Measurements from ENCODE around the gene SLC35D3.
"Not testable (repeated sequence)": the region's sequence is repeated elsewhere in the genome, so short reads cannot be mapped to it uniquely, and the experiment has no call there.

Gene SLC35D3

DNA sequence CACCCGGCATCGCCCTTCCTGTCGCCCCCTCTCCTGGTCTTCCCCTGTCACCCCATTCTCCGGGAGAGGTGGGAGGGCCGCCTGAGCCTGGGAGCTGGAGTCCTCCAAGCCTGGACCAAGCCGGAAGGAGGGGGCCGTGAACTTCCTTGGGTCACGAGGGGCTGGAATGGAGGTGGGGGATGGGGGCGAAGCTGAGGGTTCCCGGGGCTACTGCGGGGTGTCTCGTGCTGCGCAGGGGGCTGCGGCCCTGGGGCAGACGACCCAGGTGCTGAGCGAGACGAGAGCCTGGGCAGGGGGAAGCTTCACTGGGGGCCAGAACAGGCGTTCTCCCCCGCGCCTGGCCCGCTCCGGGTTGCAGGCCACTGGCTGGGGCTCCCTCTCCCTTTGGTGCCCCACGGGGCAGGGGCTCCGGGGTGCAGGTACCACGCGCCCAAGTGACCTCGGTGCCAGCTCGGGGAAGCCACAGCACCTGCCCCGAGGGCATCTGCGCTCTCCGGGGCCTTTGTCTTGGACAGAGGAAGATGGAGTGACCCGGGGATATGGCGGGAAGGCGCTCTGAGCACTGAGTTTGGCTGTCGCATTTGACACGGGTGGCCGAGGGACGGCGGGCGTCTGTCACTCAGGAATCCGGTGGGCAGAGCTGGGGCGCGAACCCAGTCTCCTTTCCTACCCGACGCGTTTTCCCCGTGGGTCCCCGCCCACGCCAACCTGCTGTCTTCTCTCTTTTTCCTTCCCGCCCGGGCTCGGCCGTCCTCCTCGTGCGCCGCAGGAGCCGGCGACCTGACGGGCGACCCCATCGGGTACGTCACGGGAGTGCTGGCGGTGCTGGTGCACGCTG, 1.2 kb downstream of the SLC35D3 start:
- no peak for DNase-seq

DNA sequence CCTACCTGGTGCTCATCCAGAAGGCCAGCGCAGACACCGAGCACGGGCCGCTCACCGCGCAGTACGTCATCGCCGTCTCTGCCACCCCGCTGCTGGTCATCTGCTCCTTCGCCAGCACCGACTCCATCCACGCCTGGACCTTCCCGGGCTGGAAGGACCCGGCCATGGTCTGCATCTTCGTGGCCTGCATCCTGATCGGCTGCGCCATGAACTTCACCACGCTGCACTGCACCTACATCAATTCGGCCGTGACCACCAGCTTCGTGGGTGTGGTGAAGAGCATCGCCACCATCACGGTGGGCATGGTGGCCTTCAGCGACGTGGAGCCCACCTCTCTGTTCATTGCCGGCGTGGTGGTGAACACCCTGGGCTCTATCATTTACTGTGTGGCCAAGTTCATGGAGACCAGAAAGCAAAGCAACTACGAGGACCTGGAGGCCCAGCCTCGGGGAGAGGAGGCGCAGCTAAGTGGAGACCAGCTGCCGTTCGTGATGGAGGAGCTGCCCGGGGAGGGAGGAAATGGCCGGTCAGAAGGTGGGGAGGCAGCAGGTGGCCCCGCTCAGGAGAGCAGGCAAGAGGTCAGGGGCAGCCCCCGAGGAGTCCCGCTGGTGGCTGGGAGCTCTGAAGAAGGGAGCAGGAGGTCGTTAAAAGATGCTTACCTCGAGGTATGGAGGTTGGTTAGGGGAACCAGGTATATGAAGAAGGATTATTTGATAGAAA, 2.0 kb downstream of the SLC35D3 start:
- DNase-seq = no peak

DNA sequence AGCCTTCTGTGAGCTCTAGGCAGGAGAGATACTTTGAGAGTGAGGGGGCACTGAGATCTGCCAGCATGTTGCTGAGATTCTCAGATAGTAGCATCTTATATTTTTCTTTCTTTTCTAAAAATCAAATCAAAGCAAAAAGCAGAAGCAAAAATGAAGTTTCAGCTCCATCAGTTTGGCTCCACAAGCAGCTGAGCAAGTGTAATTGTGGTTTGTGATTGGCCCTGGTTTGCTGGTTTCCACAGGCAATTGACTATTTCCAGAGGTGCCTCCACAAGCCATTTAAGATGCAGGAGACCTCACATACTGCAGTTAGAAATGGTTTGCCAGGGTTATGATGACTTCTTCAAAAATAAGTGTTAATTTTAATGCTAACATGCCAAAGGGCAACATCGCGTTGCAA, 4.3 kb downstream of the SLC35D3 start:
- DNase-seq = no peak

DNA sequence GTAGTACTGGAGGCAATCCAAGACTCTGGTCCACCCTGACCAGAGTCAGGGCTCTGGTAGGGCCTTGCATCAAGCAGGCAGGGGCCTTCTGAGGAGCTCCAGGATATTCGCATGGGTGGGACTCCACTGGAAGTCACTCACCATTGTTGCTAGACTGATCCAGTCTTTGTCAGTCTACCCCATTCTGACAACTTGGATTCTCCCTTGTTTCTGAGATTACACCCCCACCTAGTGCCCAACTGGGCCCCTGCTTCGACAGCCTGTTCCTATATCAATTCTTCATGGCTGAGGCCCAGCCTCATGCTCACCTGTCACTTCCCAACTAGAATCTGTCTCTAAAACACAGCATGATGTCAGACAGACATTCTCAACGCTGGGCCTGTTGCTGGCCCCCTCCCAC, 5.2 kb downstream of the SLC35D3 start:
- no peak for DNase-seq

DNA sequence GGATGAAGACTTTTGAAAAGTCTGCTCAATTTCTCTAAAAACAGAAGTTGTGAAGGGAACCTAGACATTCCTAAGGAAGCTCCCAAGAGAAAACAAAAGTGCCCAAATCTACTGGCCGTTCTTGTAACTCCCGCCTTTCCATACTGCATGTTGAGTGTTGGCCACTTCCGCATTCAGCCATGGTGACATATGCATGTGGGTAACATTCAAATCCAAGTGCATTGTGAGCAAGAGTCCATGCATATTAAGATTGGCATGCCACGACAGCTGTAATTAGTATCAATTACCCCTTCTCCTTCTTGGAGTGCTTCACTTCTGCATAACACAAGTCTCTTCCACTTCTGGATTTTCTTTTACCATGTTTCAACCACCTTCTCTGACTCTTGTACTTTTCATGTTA, 8.4 kb downstream of the SLC35D3 start:
- DNase-seq = no peak

DNA sequence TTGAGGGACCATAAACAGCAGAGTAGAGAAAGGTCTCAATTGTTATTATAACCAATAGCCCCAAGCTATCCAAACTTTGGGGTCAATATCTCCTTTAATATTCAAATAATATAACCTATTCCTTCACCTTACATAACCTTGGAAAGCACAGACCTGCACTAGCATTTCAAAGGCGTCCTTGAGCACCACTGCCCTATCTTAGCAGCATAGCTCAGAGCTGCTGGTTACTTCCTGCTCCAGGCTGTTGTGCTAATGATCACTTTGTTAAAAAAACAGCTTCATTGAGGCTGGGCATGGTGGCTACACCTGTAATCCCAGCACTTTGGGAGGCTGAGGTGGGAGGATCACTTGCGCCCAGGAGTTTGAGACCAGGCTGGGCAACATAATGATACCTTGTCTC, 10.5 kb downstream of the SLC35D3 start:
- DNase-seq = no peak

DNA sequence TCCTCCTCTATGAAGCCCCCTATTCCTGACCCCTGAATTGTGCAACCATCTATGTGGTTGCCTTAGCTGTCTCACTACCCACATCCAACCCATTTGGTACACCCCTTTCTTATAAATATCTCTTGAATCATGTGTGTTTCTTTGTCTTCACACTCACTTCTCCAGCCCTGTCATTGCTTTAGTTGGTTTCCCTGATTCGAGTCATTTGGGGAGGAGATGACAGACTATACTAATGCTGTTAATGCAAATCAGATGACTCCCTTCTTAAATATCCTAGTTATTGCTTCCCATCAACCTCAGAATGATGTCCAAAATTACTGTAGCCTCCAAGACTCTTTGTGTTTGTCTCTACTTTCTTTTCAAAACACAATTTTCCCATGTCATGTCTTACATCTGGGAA, 23.0 kb downstream of the SLC35D3 start:
- DNase-seq = no peak

DNA sequence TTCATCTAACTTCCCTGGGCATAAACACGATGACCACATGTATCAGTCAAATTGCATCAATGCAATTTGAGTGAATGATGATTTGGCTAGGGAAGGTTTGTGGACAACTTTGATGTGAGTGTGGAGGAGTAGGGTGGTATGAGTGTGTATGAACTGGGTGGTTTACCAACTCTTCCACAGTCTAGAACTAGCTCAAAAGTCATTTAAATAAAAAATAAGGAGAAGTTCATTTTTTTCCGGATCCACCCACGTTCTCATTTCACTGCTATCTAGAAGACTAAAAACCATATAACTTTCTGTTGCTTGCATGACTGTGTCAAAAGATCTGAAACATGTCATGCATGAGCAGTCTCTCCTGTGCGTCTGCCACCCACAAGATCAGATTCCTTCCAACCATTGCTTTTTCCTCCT, 23.6 kb downstream of the SLC35D3 start:
- no peak for DNase-seq

DNA sequence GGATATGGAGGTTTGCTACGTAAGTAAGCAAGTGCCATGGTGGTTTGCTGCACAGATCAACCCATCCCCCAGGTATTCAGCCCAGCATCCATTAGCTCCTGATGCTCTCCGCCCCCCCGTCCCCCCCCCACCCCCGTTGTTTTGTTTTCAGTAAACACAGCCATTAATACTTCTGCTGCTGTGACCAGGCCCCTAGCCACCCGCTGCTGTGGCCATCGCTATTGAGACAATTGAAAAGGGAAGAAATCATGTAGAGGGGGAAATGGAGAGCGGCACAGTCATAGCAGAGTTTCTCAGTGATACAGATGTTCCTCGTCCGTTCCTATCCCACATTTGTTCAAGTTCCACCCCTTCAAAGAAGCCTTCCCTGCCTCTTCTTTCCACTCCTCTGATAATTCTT, 24.9 kb downstream of the SLC35D3 start:
- DNase-seq = no peak

DNA sequence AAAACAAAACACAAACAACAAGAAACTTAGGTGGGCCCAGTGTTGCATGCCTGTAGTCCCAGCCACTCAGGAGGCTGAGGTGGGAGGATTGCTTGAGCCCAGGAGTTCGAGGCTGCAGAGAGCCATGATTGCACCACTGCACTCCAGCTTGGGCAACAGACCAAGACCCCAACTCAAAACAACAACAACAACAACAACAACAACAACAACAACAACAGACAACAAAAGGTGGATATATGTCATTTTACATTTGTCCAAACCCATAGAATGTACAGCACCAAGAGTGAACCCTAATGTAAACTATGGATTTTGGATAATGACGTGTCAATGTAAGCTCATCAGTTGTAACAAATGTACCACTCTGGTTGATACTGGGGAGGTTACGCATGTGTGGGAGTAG, 27.9 kb downstream of the SLC35D3 start:
- not testable (repeated sequence) for DNase-seq

DNA sequence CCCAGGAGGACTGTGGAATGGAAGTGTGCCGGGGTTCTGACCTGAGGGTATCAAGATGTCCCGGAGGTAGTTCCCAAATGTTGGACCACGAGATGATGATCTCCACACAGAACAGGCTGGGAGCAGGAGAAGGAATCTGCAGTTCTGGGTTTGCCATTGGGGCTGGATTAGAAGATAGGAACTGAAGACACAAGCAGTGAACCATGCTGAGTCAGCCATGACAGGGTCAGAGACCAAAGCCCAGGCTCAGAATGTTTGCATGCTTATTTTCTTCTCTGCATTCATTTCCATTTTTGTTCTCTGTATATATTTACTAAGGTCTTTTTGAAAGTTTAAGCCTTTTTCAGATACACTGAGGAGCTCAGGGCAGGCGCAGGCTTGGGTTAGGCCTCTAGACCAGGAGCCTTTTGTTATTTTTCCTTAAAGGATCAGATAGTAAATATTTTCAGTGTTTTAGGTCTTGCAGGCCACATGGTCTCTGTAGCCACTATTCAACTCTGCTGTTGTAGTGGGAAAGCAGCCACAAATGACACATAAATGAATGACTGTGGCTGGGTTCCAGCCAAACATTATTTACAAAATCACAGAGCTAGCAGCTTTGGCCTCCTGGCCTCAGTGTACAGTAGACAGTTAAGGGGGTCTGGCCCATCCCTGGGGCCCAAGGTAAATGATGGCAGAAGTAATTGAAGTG, 28.5 kb downstream of the SLC35D3 start:
- no peak for DNase-seq

DNA sequence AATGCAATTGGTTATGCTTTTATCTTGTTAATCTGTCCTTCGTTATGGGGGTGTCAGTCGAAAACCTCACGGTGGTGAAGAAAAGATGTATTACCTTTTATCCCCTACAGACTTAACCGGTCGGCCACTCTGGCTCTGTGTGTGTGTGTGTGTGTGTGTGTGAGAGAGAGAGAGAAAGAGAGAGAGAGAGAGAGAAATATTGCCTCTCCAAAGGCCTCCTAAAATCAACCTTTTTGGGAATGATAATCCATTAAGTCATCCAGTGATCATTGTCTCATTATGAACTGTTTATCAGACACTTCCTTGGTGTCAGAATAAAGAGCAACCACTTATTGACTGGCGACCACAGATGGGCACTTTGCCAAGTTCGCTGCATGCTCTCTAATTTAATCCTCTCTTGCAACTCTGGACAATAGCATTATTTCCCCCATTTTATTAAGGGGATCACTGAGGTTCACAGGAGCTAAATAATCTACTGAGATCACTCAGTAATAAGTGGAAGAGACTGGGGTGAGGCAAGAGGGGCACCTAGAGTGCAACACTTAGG, 30.7 kb downstream of the SLC35D3 start:
- no peak for DNase-seq

DNA sequence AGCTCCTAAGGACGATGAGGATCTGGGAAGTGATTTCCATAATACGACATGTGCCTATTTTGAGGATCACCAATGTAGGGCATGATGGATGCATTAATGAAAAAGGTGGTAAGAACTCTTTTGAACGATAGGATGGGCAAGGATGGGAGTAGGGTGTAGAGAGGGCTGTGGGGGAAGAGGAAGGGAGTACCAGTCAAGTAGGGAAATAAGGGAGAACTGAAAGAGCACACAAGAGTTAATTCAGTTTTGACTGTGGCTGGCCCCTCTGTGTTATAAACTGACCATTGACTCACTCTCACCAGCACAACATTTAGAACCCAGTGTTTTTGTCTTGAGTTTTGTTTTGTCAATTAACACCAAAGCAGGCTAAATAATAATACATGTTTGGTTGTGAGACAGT, 33.0 kb downstream of the SLC35D3 start:
- no peak for DNase-seq

DNA sequence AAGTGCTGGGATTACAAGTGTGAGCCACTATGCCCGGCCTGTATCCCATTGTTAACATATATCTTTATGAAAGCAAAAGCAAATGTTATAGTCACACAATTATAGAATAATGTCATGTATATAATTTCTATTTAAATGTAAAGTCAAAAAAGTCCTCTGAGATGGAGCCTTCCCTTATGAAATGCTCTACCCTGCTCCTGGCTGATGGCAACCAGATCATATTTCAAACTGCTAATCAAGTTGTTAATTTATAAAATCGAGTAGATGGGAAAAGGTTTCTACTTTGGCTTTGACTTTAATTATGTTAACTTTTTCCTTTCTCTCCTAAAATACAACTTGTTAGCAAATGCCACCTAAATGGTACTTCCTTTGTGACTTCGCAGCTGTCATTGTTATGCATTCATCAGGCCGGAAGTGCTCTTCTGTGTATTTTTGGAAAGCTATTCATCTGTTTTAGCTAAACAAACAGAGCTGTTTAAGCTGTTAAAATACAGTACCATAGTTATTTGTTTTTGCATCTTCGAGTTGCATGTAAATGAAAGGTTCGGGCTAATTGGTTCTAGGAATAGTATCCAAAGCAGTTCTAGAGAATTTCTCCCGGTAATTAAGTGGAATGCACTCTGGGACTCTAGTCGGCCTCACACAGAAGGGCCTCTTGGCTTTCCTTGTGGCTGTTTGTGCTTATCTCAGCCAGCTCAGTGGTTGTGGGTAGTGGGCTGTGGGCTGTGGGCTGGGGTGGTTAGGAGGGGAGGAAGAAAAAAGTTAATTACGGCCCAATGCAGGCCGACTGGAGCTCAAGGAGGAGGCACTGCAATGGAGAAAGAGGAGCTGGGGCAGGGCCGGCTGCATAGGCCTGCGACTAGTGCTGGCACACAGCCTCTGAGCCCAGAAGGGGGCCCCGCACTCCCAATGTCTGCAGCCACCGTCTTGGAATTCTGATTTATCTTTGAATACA, 34.8 kb downstream of the SLC35D3 start:
- no peak for DNase-seq

DNA sequence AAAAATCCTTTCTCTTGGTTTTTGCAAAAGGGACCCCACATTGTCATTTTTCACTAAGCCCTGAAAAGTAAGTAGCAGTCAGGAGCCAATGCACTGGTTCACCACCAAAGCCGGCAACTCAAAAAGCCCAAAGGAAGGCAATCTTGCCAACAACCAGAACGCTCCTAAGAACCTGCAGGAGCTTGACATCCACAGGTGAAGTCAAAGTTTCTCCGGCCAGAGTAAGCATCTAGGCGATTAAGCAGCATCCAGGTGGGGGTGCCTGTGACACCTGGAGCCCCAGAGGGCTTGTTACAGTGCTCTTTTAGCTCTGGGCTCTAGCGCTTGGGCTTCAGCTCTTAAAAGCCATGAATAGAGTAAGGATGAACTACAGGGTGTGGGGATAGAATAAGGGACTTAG, 36.1 kb downstream of the SLC35D3 start:
- DNase-seq = no peak

DNA sequence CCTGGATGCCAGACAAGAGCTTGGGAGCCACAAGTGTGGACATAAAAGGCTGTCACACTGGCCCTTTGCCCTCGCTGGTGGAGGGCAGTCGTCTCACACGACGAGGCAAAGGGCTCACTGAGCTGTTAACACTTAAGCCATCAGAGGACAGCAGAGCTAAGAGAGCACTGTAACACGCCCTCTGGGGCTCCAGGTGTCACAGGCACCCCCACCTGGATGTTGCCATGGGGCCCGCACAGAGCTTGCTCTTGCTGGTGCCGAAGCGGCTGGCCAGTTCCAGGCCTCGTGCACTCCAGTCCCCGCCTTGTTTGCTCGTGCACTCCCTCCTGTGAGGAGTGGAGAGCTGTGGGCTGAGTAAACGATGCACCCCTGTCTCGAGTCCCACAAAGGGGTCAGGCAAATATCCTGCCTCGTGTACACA, 37.4 kb downstream of the SLC35D3 start:
- no peak for DNase-seq

DNA sequence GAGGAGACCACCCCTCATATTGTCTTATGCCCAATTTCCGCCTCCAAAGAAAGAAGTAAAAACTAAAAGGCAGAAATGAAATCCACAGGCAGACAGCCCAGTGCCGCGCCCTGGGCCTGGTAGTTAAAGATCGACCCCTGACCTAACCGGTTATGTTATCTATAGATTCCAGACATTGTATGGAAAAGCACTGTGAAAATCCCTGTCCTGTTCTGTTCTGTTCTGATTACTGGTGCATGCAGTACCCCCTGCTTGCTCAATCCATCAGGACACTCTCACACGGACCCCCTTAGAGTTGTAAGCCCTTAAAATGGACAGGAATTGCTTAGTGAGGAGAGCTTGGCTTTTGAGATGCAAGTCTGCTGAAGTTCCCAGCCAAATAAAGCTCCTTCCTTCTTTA, 37.8 kb downstream of the SLC35D3 start:
- not testable (repeated sequence) for DNase-seq

DNA sequence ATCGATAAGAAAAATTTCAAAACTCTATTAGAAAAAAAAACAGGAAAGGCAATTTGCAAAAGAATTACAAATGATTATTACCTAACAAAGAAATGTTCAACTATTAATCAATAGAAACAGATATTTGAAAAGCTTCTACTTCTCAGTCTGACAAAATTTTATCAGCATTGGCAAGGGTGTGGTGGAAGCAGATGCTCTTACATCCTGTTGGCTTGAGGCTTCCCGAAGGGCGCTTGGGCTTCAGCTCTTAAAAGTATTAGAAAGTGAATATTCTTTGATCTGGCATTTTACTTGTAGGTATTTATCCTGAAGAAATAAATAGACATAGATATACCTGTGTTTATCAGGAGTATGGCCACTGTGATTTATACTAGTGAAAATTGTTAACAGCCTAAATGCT, 38.7 kb downstream of the SLC35D3 start:
- DNase-seq = no peak

DNA sequence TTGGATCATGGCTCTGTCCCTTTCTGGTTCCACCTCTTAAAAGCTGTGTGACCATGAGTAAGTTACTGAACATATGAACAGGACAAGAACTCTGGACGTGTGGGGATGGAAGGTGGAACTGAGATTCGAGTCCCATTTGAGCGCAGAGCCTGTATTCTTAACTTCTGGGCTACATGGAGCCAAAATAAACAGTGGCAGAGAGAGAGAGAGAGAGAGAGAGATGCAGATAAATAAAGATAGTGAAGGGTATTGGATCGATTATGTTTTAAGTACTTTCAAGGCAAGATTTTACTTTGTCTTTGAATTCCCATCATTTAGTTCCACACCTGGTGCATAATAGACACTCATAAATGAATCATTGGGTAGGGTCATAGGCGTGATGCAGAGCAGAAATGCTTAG, 39.7 kb downstream of the SLC35D3 start:
- DNase-seq = no peak

DNA sequence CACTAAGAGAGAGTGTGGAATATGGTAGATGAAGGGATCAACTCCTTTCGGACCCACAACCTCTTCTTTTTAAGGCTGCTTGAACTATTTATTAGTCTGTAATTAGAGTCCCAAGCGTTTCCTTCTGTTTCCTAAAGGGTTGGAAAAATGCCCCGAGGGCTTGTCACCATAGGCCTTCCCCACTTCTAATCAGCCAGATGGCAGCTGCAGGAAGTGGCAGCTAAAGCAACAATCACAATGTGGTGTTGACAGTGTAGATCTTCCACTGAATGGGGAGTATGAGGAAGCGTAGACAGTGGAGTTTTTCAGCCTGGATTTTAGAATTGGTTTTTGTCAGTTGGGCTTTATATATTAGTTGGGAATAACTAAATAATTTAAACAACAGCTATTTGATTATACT, 40.6 kb downstream of the SLC35D3 start:
- DNase-seq = no peak

DNA sequence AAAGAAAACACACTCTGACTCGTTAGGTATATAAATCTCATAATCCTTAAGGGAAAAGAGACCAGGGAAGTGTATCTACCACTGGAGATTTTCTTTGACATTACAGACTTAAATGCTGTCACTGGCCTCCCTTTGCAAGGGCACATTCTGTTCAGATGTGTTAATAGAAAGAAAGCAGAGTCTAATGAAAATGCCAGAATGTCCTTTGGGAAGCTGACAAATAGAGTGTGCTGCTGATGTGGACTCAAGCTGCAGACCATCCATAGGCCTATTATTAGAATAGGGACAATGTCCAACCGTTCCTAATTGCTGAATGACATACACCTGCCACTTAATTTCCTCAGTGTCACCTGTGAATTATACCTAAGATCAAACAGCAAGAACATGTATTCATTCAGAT, 41.2 kb downstream of the SLC35D3 start:
- DNase-seq = no peak

DNA sequence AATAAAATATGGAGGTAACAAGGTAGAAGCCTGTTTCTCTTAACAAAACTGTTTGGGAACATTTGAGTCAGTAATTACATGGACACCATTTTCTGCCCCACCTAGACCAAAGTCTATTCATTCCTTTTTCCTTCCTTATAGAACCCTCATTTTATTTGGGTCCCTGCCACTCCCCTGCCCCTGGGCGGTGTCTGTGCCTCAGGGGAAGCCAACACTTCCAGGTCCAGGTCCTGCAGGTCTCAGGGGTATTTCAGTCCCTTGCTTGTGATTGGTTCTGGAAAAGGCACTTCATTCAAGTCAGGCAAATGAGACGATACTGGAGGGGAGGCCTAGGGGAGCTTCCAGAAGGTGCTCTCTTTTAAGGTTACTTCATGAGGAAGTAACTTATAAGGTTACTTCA, 42.3 kb downstream of the SLC35D3 start:
- DNase-seq = no peak
